Colon (tissue), 2 donors: ENCODE data around the gene GTF3C5.
"Not testable (repeated sequence)": the region's sequence is repeated elsewhere in the genome, so short reads cannot be mapped to it uniquely, and the experiment has no call there.

ENCODE experiments used
- FAIRE-seq: peaks from 2 replicates; lab custom pipeline; 2012; peaks lifted over from hg19 to GRCh38; lab: Jason Lieb, UNC
- donor health status: control.
- donor health status: control.

Gene GTF3C5

GRCh38 chr9:133031130-133031422 is 279 bp downstream of the GTF3C5 start:
- no peak for FAIRE-seq

GRCh38 chr9:133031496-133031911 is 707 bp downstream of the GTF3C5 start:
- FAIRE-seq: no peak

GRCh38 chr9:133032171-133032570 is 1.4 kb downstream of the GTF3C5 start:
- no peak for FAIRE-seq

- no peak for FAIRE-seq
Measured at GRCh38 chr9:133035669-133036068, 4.9 kb downstream of the GTF3C5 start.

- FAIRE-seq: no peak
Measured at GRCh38 chr9:133037775-133038515, 7.1 kb downstream of the GTF3C5 start.

- FAIRE-seq: not testable (repeated sequence)
Measured at GRCh38 chr9:133040892-133041479, 10.2 kb downstream of the GTF3C5 start.

- no peak for FAIRE-seq
Measured at GRCh38 chr9:133041958-133042357, 11.2 kb downstream of the GTF3C5 start.

- no peak for FAIRE-seq
Measured at GRCh38 chr9:133042676-133043075, 11.9 kb downstream of the GTF3C5 start.

GRCh38 chr9:133043449-133044035 is 12.7 kb downstream of the GTF3C5 start:
- FAIRE-seq: no peak

- no peak for FAIRE-seq
Measured at GRCh38 chr9:133044125-133044524, 13.3 kb downstream of the GTF3C5 start.

- no peak for FAIRE-seq
Measured at GRCh38 chr9:133044661-133045060, 13.9 kb downstream of the GTF3C5 start.

- FAIRE-seq: no peak
Measured at GRCh38 chr9:133045132-133045531, 14.3 kb downstream of the GTF3C5 start.

- no peak for FAIRE-seq
Measured at GRCh38 chr9:133046196-133046899, 15.6 kb downstream of the GTF3C5 start.

- FAIRE-seq: no peak
Measured at GRCh38 chr9:133046900-133047295, 16.1 kb downstream of the GTF3C5 start.

GRCh38 chr9:133048595-133048994 is 17.8 kb downstream of the GTF3C5 start:
- FAIRE-seq: no peak

- no peak for FAIRE-seq
Measured at GRCh38 chr9:133049043-133049442, 18.2 kb downstream of the GTF3C5 start.

GRCh38 chr9:133050142-133050541 is 19.3 kb downstream of the GTF3C5 start:
- FAIRE-seq: no peak

GRCh38 chr9:133050781-133051180 is 20.0 kb downstream of the GTF3C5 start:
- FAIRE-seq: no peak

GRCh38 chr9:133051281-133051900 is 20.6 kb downstream of the GTF3C5 start:
- no peak for FAIRE-seq

- FAIRE-seq: no peak
Measured at GRCh38 chr9:133051966-133052539, 21.3 kb downstream of the GTF3C5 start.

GRCh38 chr9:133054194-133054890 is 23.5 kb downstream of the GTF3C5 start:
- FAIRE-seq: no peak

- FAIRE-seq: no peak
Measured at GRCh38 chr9:133054966-133055365, 24.2 kb downstream of the GTF3C5 start.
